Tibial artery (tissue), 4 donors: ENCODE results near the gene STAB2.

ENCODE experiments used
- DNase-seq, 2 donors: peaks; one replicate each; pipeline ENCODE4 v3.0.0-alpha.2; 2019
- H3K27ac ChIP-seq, 2 donors: fragments of 200-600 bp; sonication (generic) in 1 of 2; 1 replicate in 1 of 2; 2 replicates in 1 of 2; pipeline ENCODE4 v1.5.1; 2018 to 2019; ENCODE audit warnings: mild to moderate bottlenecking in 1 of 2
- H3K27me3 ChIP-seq, 2 donors: fragments of 200-600 bp; sonication (generic) in 1 of 2; one replicate each; pipeline versions ENCODE4 v1.5.1 to v1.6.0; 2016 to 2019
- H3K36me3 ChIP-seq, 3 donors: fragments of 200-600 bp; sonication (generic) in 2 of 3; one replicate each; pipeline ENCODE4 v1.5.1; 2016 to 2019; ENCODE audit warnings: mild to moderate bottlenecking in 2 of 3
- H3K4me1 ChIP-seq, 4 donors: fragments of 200-600 bp; sonication (generic) in 2 of 4; 1 replicate in 3 of 4; 2 replicates in 1 of 4; pipeline ENCODE4 v1.5.1; 2016 to 2019
- H3K4me3 ChIP-seq, 2 donors: fragments of 200-600 bp; sonication (generic) in 1 of 2; 1 replicate in 1 of 2; 2 replicates in 1 of 2; pipeline ENCODE4 v1.5.1; 2018 to 2019; ENCODE audit warnings: mild to moderate bottlenecking in 2 of 2
- H3K9me3 ChIP-seq, 3 donors: fragments of 200-600 bp; sonication (generic) in 1 of 3; one replicate each; pipeline ENCODE4 v1.5.1; 2016 to 2019
- intact Hi-C: fragments of 100-400 bp; cut with DNase I; formaldehyde crosslinking; loops from one replicate; pipeline ENCODE4 v1.15.0; 2023; ENCODE audit warnings: low total_unique reads
- TF ChIP-seq, protein P1 (sequence below), 2 experiments: fragments of 200-600 bp in 1 of 2; fragments of 450-650 bp in 1 of 2; IDR thresholded peaks; one replicate each; pipeline ENCODE4 v1.5.1; 2017 to 2019; ENCODE audit warnings: antibody characterized with exemption in 2 of 2, mild to moderate bottlenecking in 1 of 2, moderate library complexity in 1 of 2

Gene STAB2

DNA sequence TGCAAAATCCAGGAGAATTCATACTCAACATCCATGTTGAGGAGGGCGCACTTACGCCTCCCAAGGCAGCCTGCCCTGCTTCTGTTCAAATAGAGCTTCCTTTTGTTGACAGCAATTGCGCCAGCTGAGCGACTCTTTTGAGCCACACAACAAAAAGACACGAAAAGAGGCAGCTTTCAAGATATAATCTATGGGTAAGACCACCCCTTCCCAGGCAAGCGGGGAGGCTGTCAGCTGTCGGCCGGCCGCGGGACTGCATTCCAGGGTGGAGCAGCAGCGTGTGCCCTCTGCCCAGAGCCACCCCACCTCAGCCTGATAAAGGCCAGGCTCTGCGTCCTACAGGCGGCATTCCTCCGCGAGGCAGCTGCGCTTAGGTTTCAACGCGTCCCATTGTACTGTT is 15.8 kb upstream of the STAB2 start:
- peaks cover 0 to 10% (median 7%) of the 10 kb centered on the region in 4 donors for H3K4me1 ChIP-seq
- TF ChIP-seq, protein P1, sequence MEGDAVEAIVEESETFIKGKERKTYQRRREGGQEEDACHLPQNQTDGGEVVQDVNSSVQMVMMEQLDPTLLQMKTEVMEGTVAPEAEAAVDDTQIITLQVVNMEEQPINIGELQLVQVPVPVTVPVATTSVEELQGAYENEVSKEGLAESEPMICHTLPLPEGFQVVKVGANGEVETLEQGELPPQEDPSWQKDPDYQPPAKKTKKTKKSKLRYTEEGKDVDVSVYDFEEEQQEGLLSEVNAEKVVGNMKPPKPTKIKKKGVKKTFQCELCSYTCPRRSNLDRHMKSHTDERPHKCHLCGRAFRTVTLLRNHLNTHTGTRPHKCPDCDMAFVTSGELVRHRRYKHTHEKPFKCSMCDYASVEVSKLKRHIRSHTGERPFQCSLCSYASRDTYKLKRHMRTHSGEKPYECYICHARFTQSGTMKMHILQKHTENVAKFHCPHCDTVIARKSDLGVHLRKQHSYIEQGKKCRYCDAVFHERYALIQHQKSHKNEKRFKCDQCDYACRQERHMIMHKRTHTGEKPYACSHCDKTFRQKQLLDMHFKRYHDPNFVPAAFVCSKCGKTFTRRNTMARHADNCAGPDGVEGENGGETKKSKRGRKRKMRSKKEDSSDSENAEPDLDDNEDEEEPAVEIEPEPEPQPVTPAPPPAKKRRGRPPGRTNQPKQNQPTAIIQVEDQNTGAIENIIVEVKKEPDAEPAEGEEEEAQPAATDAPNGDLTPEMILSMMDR (IDR thresholded peaks at IDR 0.05): no peak
- intact Hi-C loops: loop anchor here (10.0 kb wide), 1 partner anchor 304 kb away; no protein-coding TSS in a partner anchor
- no peak overlapping the region for H3K27ac ChIP-seq
- H3K9me3 ChIP-seq: peaks cover 0 to 12% (median 0%) of the 10 kb centered on the region in 3 donors
- peaks cover 0 to 5% (median 0%) of the 10 kb centered on the region in 3 donors for H3K36me3 ChIP-seq
- DNase-seq: no peak
- peaks cover 0 to 26% of the 10 kb centered on the region in 2 donors for H3K27me3 ChIP-seq
- H3K4me3 ChIP-seq: no peak overlapping the region

DNA sequence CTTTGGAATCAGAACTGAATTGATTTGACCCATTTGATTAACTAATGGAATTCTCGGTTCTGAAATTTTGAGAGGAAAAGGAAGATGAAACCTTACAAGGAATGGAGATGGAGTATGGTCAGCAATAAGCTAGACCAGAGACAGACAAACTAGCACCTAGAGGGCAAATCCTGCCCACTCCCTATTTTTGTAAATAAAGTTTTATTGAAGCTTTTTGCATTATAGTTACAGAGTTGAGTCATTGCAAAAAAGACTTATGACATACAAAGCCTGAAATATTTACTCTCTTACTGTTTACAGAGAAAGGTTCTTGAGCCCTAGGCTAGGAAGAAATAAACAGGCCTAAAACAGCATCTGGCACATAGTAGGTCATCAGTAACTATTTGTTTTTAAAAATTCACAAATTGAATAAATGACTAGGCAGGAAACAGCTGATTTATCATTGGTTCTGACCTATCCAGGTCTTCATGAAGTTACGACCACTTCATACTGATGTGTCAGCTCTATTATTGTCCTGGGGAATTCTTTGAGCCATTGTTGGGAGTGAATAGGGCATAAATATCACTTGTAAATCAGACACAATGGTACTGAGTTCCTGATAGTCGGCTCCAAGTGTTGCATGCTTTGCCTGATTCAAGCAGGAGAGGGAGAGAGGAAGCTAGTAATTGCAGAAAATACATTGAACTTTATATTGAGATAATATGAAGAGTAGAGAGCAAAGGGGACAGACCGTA is 14.6 kb upstream of the STAB2 start:
- DNase-seq: no peak
- Histone ChIP-seq H3K4me3 (no peak overlapping the region), H3K27ac (no peak overlapping the region), H3K9me3 (peaks cover 0 to under 1% (median 0%) of the 10 kb centered on the region in 3 donors), H3K27me3 (peaks cover 0 to 26% of the 10 kb centered on the region in 2 donors), H3K4me1 (peaks cover 0 to 10% (median 7%) of the 10 kb centered on the region in 4 donors), H3K36me3 (no peaks in the 10 kb centered on the region)
- intact Hi-C loops: loop anchor here (10.0 kb wide), 1 partner anchor 302 kb away; no protein-coding TSS in a partner anchor
- TF ChIP-seq, protein P1 (IDR thresholded peaks at IDR 0.05): no peak

DNA sequence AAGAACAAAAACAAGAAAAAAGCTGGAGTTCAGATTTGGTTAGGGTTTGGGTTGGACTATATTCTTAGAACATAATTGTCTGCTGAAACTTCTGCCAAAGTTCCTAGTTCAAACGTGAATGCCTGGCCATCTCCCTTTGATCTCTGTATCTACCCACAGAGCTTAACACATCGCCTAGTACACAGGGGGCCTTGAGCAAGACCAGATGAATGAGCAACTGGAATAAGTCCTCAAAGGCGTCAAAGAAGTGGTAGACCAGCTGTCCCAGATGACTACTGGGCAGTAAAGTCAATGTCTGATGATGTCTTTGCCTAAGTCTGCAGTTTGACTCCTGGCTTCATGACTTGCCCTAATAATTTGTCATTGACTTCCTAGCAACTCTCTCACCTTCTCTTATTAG is 13.9 kb upstream of the STAB2 start:
- H3K9me3 ChIP-seq: no peaks in the 10 kb centered on the region
- peaks cover 0 to 10% (median 7%) of the 10 kb centered on the region in 4 donors for H3K4me1 ChIP-seq
- TF ChIP-seq, protein P1 (IDR thresholded peaks at IDR 0.05): no peak
- DNase-seq: no peak
- intact Hi-C loops: loop anchor here (10.0 kb wide), 1 partner anchor 302 kb away; no protein-coding TSS in a partner anchor
- H3K36me3 ChIP-seq: no peaks in the 10 kb centered on the region
- H3K4me3 ChIP-seq: no peak overlapping the region
- H3K27me3 ChIP-seq: peaks cover 0 to 26% of the 10 kb centered on the region in 2 donors
- no peak overlapping the region for H3K27ac ChIP-seq

GRCh38 chr12:103578926-103579325 is 8.1 kb upstream of the STAB2 start:
- intact Hi-C loops: loop anchor here (10.0 kb wide), 1 partner anchor 296 kb away; no protein-coding TSS in a partner anchor
- no peaks in the 10 kb centered on the region for H3K9me3 ChIP-seq
- no peak for DNase-seq
- H3K4me1 ChIP-seq: peaks cover 0 to 10% (median 7%) of the 10 kb centered on the region in 4 donors
- no peak overlapping the region for H3K4me3 ChIP-seq
- H3K36me3 ChIP-seq: no peaks in the 10 kb centered on the region
- H3K27me3 ChIP-seq: peaks cover 0 to 12% of the 10 kb centered on the region in 2 donors
- no peak overlapping the region for H3K27ac ChIP-seq
- TF ChIP-seq, protein P1 (IDR thresholded peaks at IDR 0.05): no peak

- TF ChIP-seq, protein P1 (IDR thresholded peaks at IDR 0.05): no peak
- no peak overlapping the region for H3K27ac ChIP-seq
- peaks cover 0 to 8% (median 7%) of the 10 kb centered on the region in 4 donors for H3K4me1 ChIP-seq
- H3K36me3 ChIP-seq: no peaks in the 10 kb centered on the region
- peaks cover 0 to 10% of the 10 kb centered on the region in 2 donors for H3K27me3 ChIP-seq
- H3K9me3 ChIP-seq: no peaks in the 10 kb centered on the region
- intact Hi-C loops: no loop called here
- no peak overlapping the region for H3K4me3 ChIP-seq
- DNase-seq: no peak
Observed at GRCh38 chr12:103580026-103580425, 7.0 kb upstream of the STAB2 start.
